GM23248 (cell line): ENCODE data around the gene C2CD2. TPM values are rescaled to one million over a fixed set of nuclear protein-coding genes. Genes with fewer than 3 reads are reported as not detected.

Experiments used
- DNase-seq: peaks from one replicate; pipeline ENCODE4 v3.0.0-alpha.2; 2015
- H2AFZ ChIP-seq: fragments of 200-600 bp; sonication (generic); 2 replicates; pipeline ENCODE4 v1.6.1; 2016; ENCODE audit warnings: antibody characterized with exemption
- H3F3A ChIP-seq: fragments of 200-600 bp; sonication (generic); 2 replicates; pipeline ENCODE4 v1.6.1; 2016; ENCODE audit warnings: mild to moderate bottlenecking, antibody characterized with exemption, mixed run types; ENCODE audit not compliant: insufficient read depth
- H3K27ac ChIP-seq: fragments of 200-600 bp; sonication (generic); 2 replicates; pipeline ENCODE4 v1.5.1; 2016; ENCODE audit warnings: mild to moderate bottlenecking
- H3K27me3 ChIP-seq: fragments of 200-600 bp; sonication (generic); replicated peaks from 2 replicates; pipeline ENCODE4 v1.6.1; 2016; ENCODE audit warnings: mild to moderate bottlenecking; ENCODE audit not compliant: insufficient read depth
- H3K36me3 ChIP-seq: fragments of 200-600 bp; sonication (generic); 2 replicates; pipeline ENCODE4 v1.6.1; 2016; ENCODE audit warnings: low read depth, mild to moderate bottlenecking
- H3K4me1 ChIP-seq: fragments of 200-600 bp; sonication (generic); 2 replicates; pipeline ENCODE4 v1.6.1; 2016; ENCODE audit warnings: mild to moderate bottlenecking; ENCODE audit not compliant: insufficient read depth
- H3K4me2 ChIP-seq: fragments of 200-600 bp; sonication (generic); one replicate; pipeline ENCODE4 v1.6.1; 2016; ENCODE audit warnings: mild to moderate bottlenecking; ENCODE audit not compliant: unreplicated experiment
- H3K4me3 ChIP-seq: fragments of 200-600 bp; sonication (generic); 2 replicates; pipeline ENCODE4 v1.5.1; 2016; ENCODE audit warnings: mild to moderate bottlenecking
- H3K79me2 ChIP-seq: fragments of 200-600 bp; sonication (generic); 2 replicates; pipeline ENCODE4 v1.6.1; 2016; ENCODE audit warnings: mild to moderate bottlenecking; ENCODE audit not compliant: insufficient read depth
- H3K9ac ChIP-seq: fragments of 200-600 bp; sonication (generic); 2 replicates; pipeline ENCODE4 v1.6.1; 2016; ENCODE audit warnings: mild to moderate bottlenecking
- H3K9me2 ChIP-seq: fragments of 200-600 bp; sonication (generic); 2 replicates; pipeline ENCODE4 v1.6.1; 2016; ENCODE audit warnings: mixed run types, mild to moderate bottlenecking, moderate library complexity; ENCODE audit not compliant: insufficient read depth
- H3K9me3 ChIP-seq: fragments of 200-600 bp; sonication (generic); one replicate; pipeline ENCODE4 v1.6.1; 2017; ENCODE audit warnings: low read depth
- H4K20me1 ChIP-seq: fragments of 200-600 bp; sonication (generic); 2 replicates; pipeline ENCODE4 v1.6.0; 2016; ENCODE audit not compliant: insufficient read depth
- EZH2 ChIP-seq: fragments of 200-600 bp; sonication (generic); IDR thresholded peaks from 2 replicates; pipeline ENCODE4 v1.6.1; 2018; ENCODE audit warnings: antibody characterized with exemption, mild to moderate bottlenecking; ENCODE audit not compliant: insufficient read depth, poor library complexity, severe bottlenecking
- EZH2phosphoT487 ChIP-seq: fragments of 200-600 bp; sonication (generic); IDR thresholded peaks from 2 replicates; pipeline ENCODE4 v1.6.1; 2018; ENCODE audit warnings: antibody characterized with exemption, moderate library complexity, mild to moderate bottlenecking, low read depth; ENCODE audit not compliant: insufficient read depth
- WGBS, 2 experiments: methylation state at CpG; one replicate each; pipeline ENCODE4 v1.1.6; 2015 to 2017; ENCODE audit warnings: low lambda C conversion rate in 2 of 2, low coverage in 1 of 2; ENCODE audit errors: missing lambda C conversion rate in 2 of 2; 5-methylcytosine and 5-hydroxymethylcytosine counted together
- in situ Hi-C: fragments of 300-500 bp; cut with MboI; formaldehyde crosslinking; loops from 2 replicates; pipeline ENCODE4 v1.15.0; 2020
- polyA plus RNA-seq: library from polyadenylated mRNA; unstranded; fragments of >200 nt; fragmentation: Nextera tagmentation; extraction: Ambion mirVana; gene quantifications from 2 replicates; pipeline ENCODE4 v1.2.1, GENCODE V29; 2016
- total RNA-seq: library from RNA; depleted of rRNA; stranded (reverse); fragments of >200 nt; shearing (Covaris generic); gene quantifications from 2 replicates; pipeline ENCODE4 v1.2.3, GENCODE V29; 2014

Gene C2CD2
- total and polyA plus RNA-seq, 2 experiments from 2014 or later: 7.6 to 12.2 TPM

GRCh38 chr21:41932191-41932575 is 21.6 kb downstream of the C2CD2 start:
- Histone ChIP-seq H3K27ac (peak overlapping the region; percentile 83), H3K79me2 (peaks cover 39% of the 10 kb centered on the region), H3K9me3 (no peaks in the 10 kb centered on the region), H4K20me1 (no peaks in the 10 kb centered on the region), H3K27me3 (no peaks in the 10 kb centered on the region), H3K36me3 (no peaks in the 10 kb centered on the region), H2AFZ (peak overlapping the region; percentile 48; the same call in 1 of the 2 replicates), H3K9me2 (no peaks in the 10 kb centered on the region), H3K4me2 (peak overlapping the region; percentile 87), H3F3A (peaks cover 19% of the 10 kb centered on the region), H3K9ac (peak overlapping the region; percentile 78), H3K4me3 (no peak overlapping the region; the same call in 1 of the 2 replicates), H3K4me1 (peaks cover 15% of the 10 kb centered on the region)
- 0 to 1% methylated on average over 8 to 11 of the region's 13 CpGs for WGBS, 2 experiments
- in situ Hi-C loops: loop anchor here (25.0 kb wide), 1 partner anchor 180 kb away; no protein-coding TSS in a partner anchor
- no peak for TF ChIP-seq EZH2
- no peak for TF ChIP-seq EZH2phosphoT487
- DNase-seq: peak; percentile 91

- H4K20me1 ChIP-seq: no peaks in the 10 kb centered on the region
- no peak for TF ChIP-seq EZH2phosphoT487
- TF ChIP-seq EZH2: no peak
- 88 to 94% methylated on average over 4 to 6 of the region's 8 CpGs for WGBS, 2 experiments
- H3K27me3 ChIP-seq: no peaks in the 10 kb centered on the region
- no peak overlapping the region for H3K27ac ChIP-seq
- peaks cover 38% of the 10 kb centered on the region for H3K79me2 ChIP-seq
- H2AFZ ChIP-seq: no peak overlapping the region
- DNase-seq: no peak
- peaks cover 17% of the 10 kb centered on the region for H3K4me1 ChIP-seq
- no peaks in the 10 kb centered on the region for H3K9me2 ChIP-seq
- no peak overlapping the region for H3K9ac ChIP-seq
- H3K36me3 ChIP-seq: no peaks in the 10 kb centered on the region
- in situ Hi-C loops: loop anchor here (25.0 kb wide), 1 partner anchor 181 kb away; no protein-coding TSS in a partner anchor
- no peaks in the 10 kb centered on the region for H3K9me3 ChIP-seq
- no peak overlapping the region for H3K4me2 ChIP-seq
- no peak overlapping the region for H3K4me3 ChIP-seq
- peaks cover 19% of the 10 kb centered on the region for H3F3A ChIP-seq
Measured at GRCh38 chr21:41931041-41931451, 22.8 kb downstream of the C2CD2 start.

DNA sequence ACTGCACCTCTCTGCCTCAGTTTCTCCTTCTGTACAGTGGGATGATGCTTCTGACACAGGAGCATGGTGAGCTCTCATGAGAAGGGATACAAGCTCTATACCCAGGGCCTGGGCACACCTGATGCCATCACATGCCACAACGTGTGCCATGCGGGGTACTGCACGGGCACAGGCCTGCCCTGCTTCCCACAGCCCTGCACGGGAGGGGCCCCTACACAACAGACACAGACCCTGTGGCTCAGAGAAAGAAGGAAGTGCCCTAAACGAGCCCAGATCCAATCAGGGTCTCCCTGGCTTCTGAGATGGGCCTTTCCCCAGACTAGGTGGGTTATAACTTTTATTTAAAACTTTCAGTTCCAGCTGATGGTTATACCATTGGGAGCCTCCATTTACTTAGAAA is 24.6 kb downstream of the C2CD2 start:
- Histone ChIP-seq H3K4me2 (no peak overlapping the region), H3K79me2 (peaks cover 38% of the 10 kb centered on the region), H3K9me3 (no peaks in the 10 kb centered on the region), H3K4me1 (peaks cover 20% of the 10 kb centered on the region), H3K9me2 (no peaks in the 10 kb centered on the region), H3K27me3 (no peaks in the 10 kb centered on the region), H4K20me1 (no peaks in the 10 kb centered on the region), H3K9ac (no peak overlapping the region), H3K36me3 (no peaks in the 10 kb centered on the region), H2AFZ (no peak overlapping the region), H3K4me3 (no peak overlapping the region), H3K27ac (no peak overlapping the region), H3F3A (peaks cover 14% of the 10 kb centered on the region)
- WGBS, 2 experiments: 88 to 98% methylated on average over 2 to 5 of the region's 5 CpGs
- no peak for DNase-seq
- in situ Hi-C loops: loop anchor here (25.0 kb wide), 1 partner anchor 183 kb away; no protein-coding TSS in a partner anchor
- TF ChIP-seq EZH2phosphoT487 (no peak), EZH2 (no peak)

DNA sequence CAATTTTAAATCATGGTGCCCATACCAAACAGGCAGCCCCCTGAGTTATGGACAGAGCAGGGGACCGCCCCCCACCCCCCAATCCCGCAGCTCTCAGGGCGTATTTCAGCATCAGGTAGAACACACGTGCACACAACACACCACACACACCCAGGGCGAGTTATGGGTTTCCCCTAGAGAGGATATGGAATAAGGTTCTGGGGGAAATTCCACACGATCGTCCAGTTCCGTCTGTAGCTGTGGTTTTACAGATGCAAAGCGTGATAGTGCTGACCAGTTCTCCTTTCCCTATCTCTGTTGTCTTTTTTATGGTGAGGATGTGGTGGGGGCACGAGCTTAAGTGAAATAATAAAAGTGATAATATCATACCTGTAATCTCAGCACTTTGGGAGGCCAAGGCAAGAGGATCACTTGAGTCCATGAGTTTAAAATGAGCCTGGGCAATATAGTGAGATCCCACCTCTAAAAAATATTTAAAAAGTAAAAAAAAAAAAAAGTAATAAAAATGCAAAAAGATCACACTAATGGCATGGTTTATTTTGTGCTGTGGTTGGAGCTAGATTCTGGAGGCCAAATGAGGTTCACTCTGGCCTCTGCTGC is 25.1 kb downstream of the C2CD2 start:
- Histone ChIP-seq H3K9me3 (no peaks in the 10 kb centered on the region), H3K79me2 (peaks cover 39% of the 10 kb centered on the region), H3K36me3 (no peaks in the 10 kb centered on the region), H3F3A (peaks cover 11% of the 10 kb centered on the region), H3K4me1 (peaks cover 20% of the 10 kb centered on the region), H4K20me1 (no peaks in the 10 kb centered on the region), H3K4me2 (no peak overlapping the region), H2AFZ (no peak overlapping the region), H3K9ac (no peak overlapping the region), H3K27me3 (no peaks in the 10 kb centered on the region), H3K4me3 (no peak overlapping the region), H3K9me2 (no peaks in the 10 kb centered on the region), H3K27ac (no peak overlapping the region)
- in situ Hi-C loops: loop anchor here (25.0 kb wide), 1 partner anchor 184 kb away; no protein-coding TSS in a partner anchor
- no peak for DNase-seq
- WGBS, 2 experiments: 96 to 97% methylated on average over 10 of the region's 10 CpGs
- TF ChIP-seq EZH2 (no peak), EZH2phosphoT487 (no peak)
